Kidney epithelial cell (primary cell): Measurements from ENCODE around the gene TPT1. TPM values are rescaled to one million over a fixed set of nuclear protein-coding genes. Genes with fewer than 3 reads are reported as not detected.
"Not testable (repeated sequence)": the region's sequence is repeated elsewhere in the genome, so short reads cannot be mapped to it uniquely, and the experiment has no call there.

Experiments
- DNase-seq: peaks from one replicate; pipeline ENCODE4 v3.0.0-alpha.2; 2010; ENCODE audit warnings: low read depth
- H3K27me3 ChIP-seq: 2 replicates; pipeline ENCODE4 v1.6.0; 2011; ENCODE audit warnings: low read length; ENCODE audit not compliant: control insufficient read depth, insufficient read depth
- H3K36me3 ChIP-seq: 2 replicates; pipeline ENCODE4 v1.5.1; 2011; ENCODE audit warnings: low read length; ENCODE audit not compliant: control insufficient read depth, insufficient read depth
- H3K4me3 ChIP-seq: 2 replicates; pipeline ENCODE4 v1.5.1; 2011; ENCODE audit warnings: low read depth, mild to moderate bottlenecking, control low read depth, low read length
- total RNA-seq: library from RNA; depleted of rRNA; stranded (reverse); fragments of >200 nt; gene quantifications from 2 replicates; pipeline ENCODE4 v1.2.3, GENCODE V29; 2015
- TF ChIP-seq, protein P1 (sequence below): IDR thresholded peaks from 2 replicates; pipeline ENCODE4 v1.5.1; 2011; ENCODE audit warnings: mild to moderate bottlenecking, moderate library complexity, low read length, control low read depth, inconsistent platforms; ENCODE audit not compliant: insufficient read depth, poor library complexity, severe bottlenecking

TPT1 gene
- total RNA-seq, 1 donor from 2014 or later = 3,236 TPM

GRCh38 chr13:45356966-45357672 lies 16.1 kb upstream of the TPT1 start:
- TF ChIP-seq, protein P1, sequence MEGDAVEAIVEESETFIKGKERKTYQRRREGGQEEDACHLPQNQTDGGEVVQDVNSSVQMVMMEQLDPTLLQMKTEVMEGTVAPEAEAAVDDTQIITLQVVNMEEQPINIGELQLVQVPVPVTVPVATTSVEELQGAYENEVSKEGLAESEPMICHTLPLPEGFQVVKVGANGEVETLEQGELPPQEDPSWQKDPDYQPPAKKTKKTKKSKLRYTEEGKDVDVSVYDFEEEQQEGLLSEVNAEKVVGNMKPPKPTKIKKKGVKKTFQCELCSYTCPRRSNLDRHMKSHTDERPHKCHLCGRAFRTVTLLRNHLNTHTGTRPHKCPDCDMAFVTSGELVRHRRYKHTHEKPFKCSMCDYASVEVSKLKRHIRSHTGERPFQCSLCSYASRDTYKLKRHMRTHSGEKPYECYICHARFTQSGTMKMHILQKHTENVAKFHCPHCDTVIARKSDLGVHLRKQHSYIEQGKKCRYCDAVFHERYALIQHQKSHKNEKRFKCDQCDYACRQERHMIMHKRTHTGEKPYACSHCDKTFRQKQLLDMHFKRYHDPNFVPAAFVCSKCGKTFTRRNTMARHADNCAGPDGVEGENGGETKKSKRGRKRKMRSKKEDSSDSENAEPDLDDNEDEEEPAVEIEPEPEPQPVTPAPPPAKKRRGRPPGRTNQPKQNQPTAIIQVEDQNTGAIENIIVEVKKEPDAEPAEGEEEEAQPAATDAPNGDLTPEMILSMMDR = no peak
- Histone ChIP-seq H3K36me3 (peaks cover 1% of the 10 kb centered on the region), H3K4me3 (no peak overlapping the region), H3K27me3 (no peaks in the 10 kb centered on the region)
- DNase-seq = no peak

DNA sequence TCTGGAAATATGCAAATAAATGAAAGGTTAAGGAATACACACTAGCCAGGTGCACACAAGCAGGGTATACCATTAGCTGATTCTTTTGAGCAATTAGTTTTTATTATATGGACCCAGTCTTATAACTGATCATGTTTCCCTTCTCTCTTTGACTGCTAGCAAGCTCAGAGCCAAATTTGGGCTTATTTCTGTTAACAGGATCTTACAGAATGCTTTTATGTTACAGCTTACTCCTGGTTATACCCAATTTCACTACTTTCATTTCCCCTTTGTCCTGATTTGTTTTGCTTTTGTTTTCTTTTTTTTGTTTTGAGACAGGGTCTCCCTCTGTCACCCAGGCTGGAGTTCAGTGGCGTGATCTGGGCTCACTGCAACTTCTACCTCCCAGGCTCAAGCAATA lies 12.9 kb upstream of the TPT1 start:
- TF ChIP-seq, protein P1 = no peak
- no peak for DNase-seq
- Histone ChIP-seq H3K27me3 (no peaks in the 10 kb centered on the region), H3K36me3 (peaks cover 1% of the 10 kb centered on the region), H3K4me3 (no peak overlapping the region)

- no peak for DNase-seq
These were observed 11.0 kb upstream of the TPT1 start for GRCh38 chr13:45352031-45352430.

GRCh38 chr13:45350152-45350551 lies 9.2 kb upstream of the TPT1 start:
- no peaks in the 10 kb centered on the region for H3K27me3 ChIP-seq
- no peaks in the 10 kb centered on the region for H3K36me3 ChIP-seq
- no peak for DNase-seq
- no peak overlapping the region for H3K4me3 ChIP-seq
- TF ChIP-seq, protein P1 = no peak

More at GRCh38 chr13:45352031-45352430, 11.0 kb upstream of the TPT1 start:
- no peaks in the 10 kb centered on the region for H3K27me3 ChIP-seq
- TF ChIP-seq, protein P1 = no peak
- H3K4me3 ChIP-seq = no peak overlapping the region
- peaks cover 1% of the 10 kb centered on the region for H3K36me3 ChIP-seq

DNA sequence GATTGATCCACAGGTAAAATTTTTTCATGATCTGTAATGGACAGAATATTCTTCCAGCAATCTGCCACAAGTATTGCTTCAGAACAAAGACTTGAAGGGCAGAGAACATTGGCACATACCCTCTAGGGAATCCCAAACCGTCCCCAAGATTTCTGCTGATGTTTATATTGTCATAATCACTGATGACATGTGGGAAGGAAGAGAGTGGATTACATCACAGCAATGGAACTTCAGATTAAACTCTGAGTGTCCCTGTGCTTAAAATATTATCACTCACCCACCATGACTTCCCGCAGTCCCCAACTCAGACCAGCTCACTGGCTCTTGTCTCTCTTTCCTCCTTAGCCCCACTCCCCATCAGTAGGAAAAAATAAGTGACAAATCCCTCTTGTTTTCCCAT lies 8.5 kb upstream of the TPT1 start:
- no peak for DNase-seq
- H3K36me3 ChIP-seq = no peaks in the 10 kb centered on the region
- no peak overlapping the region for H3K4me3 ChIP-seq
- no peaks in the 10 kb centered on the region for H3K27me3 ChIP-seq
- TF ChIP-seq, protein P1 = no peak

DNA sequence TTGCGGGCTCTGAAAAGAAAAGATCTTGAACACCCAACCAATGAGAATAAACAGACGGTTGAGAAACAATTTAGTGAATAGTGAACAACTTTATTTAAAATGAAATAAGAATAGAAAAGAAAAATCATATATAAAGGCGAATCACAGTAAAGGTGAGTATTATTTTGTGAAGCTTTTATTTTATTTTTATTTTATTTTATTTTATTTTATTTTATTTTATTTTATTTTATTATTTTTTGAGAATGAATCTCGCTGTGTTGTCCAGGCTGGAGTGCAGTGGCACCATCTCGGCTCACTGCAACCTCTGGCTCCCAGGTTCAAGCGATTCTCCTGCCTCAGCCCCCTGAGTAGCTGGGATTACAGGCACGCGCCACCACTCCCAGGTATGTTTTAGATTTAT lies 3.1 kb upstream of the TPT1 start:
- not testable (repeated sequence) for DNase-seq, H3K27me3 ChIP-seq, H3K36me3 ChIP-seq, H3K4me3 ChIP-seq

GRCh38 chr13:45343102-45343501 lies 2.1 kb upstream of the TPT1 start:
- not testable (repeated sequence) for DNase-seq, H3K36me3 ChIP-seq, H3K27me3 ChIP-seq, H3K4me3 ChIP-seq

GRCh38 chr13:45342668-45343067 lies 1.7 kb upstream of the TPT1 start:
- not testable (repeated sequence) for H3K27me3 ChIP-seq, H3K36me3 ChIP-seq, H3K4me3 ChIP-seq, DNase-seq
